K562 (cell line): ENCODE data around the gene KAZALD1. TPM values are rescaled to one million over a fixed set of nuclear protein-coding genes. Genes with fewer than 3 reads are reported as not detected.
A peak's percentile ranks its signal among the peaks of the same experiment; 100 is the strongest.

Experiments used
- BRD9 ChIP-seq: fragments of 450-650 bp; IDR thresholded peaks from 2 replicates; pipeline ENCODE4 v1.6.1; 2018; ENCODE audit warnings: low read depth; ENCODE audit not compliant: partially characterized antibody
- CTCF ChIP-seq, 3 experiments: IDR thresholded peaks in 2 of 3; conservative IDR thresholded peaks in 1 of 3; 2 replicates each; pipeline ENCODE4 v1.5.1; 2011 to 2012; ENCODE audit warnings: low read length in 3 of 3, mild to moderate bottlenecking in 3 of 3, control low read depth in 2 of 3, improper control_type of control experiment in 1 of 3, inconsistent platforms in 1 of 3, low read depth in 1 of 3, mixed read lengths in 1 of 3, moderate library complexity in 1 of 3; ENCODE audit not compliant: insufficient read depth in 2 of 3
- ETV1 ChIP-seq: fragments of 450-650 bp; conservative IDR thresholded peaks from 2 replicates; pipeline ENCODE4 v1.6.1; 2016; ENCODE audit warnings: missing genetic modification characterization, control low read depth, low read depth, missing compliant biosample characterization
- FOS ChIP-seq: IDR thresholded peaks from 3 replicates; pipeline ENCODE4 v1.6.1; 2011; ENCODE audit not compliant: insufficient read length; ENCODE audit errors: extremely low read depth
- GABPA ChIP-seq: fragments of 200-800 bp; sonication (Bioruptor generic); conservative IDR thresholded peaks from 2 replicates; pipeline ENCODE4 v1.6.1; 2016; ENCODE audit warnings: low read depth, missing genetic modification characterization, missing compliant biosample characterization
- GTF2E2 ChIP-seq: fragments of 200-800 bp; sonication (Bioruptor generic); IDR thresholded peaks from 2 replicates; pipeline ENCODE4 v1.6.1; 2016; ENCODE audit warnings: missing genetic modification characterization, missing compliant biosample characterization
- HDAC8 ChIP-seq: fragments of 450-650 bp; IDR thresholded peaks from 2 replicates; pipeline ENCODE4 v1.6.1; 2016; ENCODE audit warnings: mild to moderate bottlenecking, missing genetic modification characterization, moderate library complexity, missing compliant biosample characterization
- HDGF ChIP-seq: fragments of 450-650 bp; IDR thresholded peaks from 2 replicates; pipeline ENCODE4 v1.6.1; 2016
- HOXB6 ChIP-seq: fragments of 250-450 bp; sonication (Bioruptor Pico); IDR thresholded peaks from 2 replicates; pipeline ENCODE4 v1.5.1; 2022; ENCODE audit warnings: mild to moderate bottlenecking, borderline replicate concordance
- JUNB ChIP-seq: fragments of 450-650 bp; formaldehyde crosslinking; conservative IDR thresholded peaks from 2 replicates; pipeline ENCODE4 v1.4.0; 2020; ENCODE audit warnings: mild to moderate bottlenecking
- NR3C1 ChIP-seq: sonication (generic); formaldehyde crosslinking; IDR thresholded peaks from 2 replicates; pipeline ENCODE4 v1.8.1; 2022; ENCODE audit warnings: missing genetic modification reagents
- POLR2A ChIP-seq: fragments of 450-650 bp; conservative IDR thresholded peaks from 2 replicates; pipeline ENCODE4 v1.6.1; 2016
- RBM15 ChIP-seq: fragments of 200-400 bp; formaldehyde crosslinking; IDR thresholded peaks from 2 replicates; pipeline ENCODE4 v1.6.1; 2018; ENCODE audit warnings: mild to moderate bottlenecking, low read length, moderate library complexity; ENCODE audit not compliant: insufficient read depth
- SAFB ChIP-seq: fragments of 200-400 bp; formaldehyde crosslinking; IDR thresholded peaks from 2 replicates; pipeline ENCODE4 v1.6.1; 2017; ENCODE audit warnings: low read depth, low read length, borderline replicate concordance
- SIN3B ChIP-seq: fragments of 450-650 bp; IDR thresholded peaks from 2 replicates; pipeline ENCODE4 v1.6.1; 2017; ENCODE audit warnings: low read depth, mild to moderate bottlenecking, moderate library complexity
- SMARCC2 ChIP-seq: fragments of 450-650 bp; IDR thresholded peaks from 2 replicates; pipeline ENCODE4 v1.6.1; 2017; ENCODE audit warnings: antibody characterized with exemption, moderate library complexity, mild to moderate bottlenecking, low read depth
- SP1 ChIP-seq: sonication (generic); formaldehyde crosslinking; IDR thresholded peaks from 2 replicates; pipeline ENCODE4 v1.8.1; 2022; ENCODE audit warnings: mild to moderate bottlenecking, missing genetic modification reagents
- SPI1 ChIP-seq: IDR thresholded peaks from 2 replicates; pipeline ENCODE4 v1.6.1; 2011; ENCODE audit warnings: low read depth, low read length, control low read depth, borderline replicate concordance
- ZFP91 ChIP-seq: sonication (generic); formaldehyde crosslinking; IDR thresholded peaks from 2 replicates; pipeline ENCODE4 v1.8.0; 2022; ENCODE audit warnings: mild to moderate bottlenecking, missing genetic modification reagents
- ZNF280B ChIP-seq: fragments of 250-450 bp; sonication (Bioruptor Pico); IDR thresholded peaks from 2 replicates; pipeline ENCODE4 v1.5.1; 2021; ENCODE audit warnings: mild to moderate bottlenecking
- ZSCAN29 ChIP-seq: fragments of 450-650 bp; IDR thresholded peaks from 2 replicates; pipeline ENCODE4 v1.6.1; 2017
- polyA plus RNA-seq, 8 experiments: library from polyadenylated mRNA; depleted of rRNA in 4 of 8; stranded (reverse) in 5 of 8; unstranded in 3 of 8; fragments of >200 nt; fragmentation: Nextera tagmentation in 2 of 8; fragmentation: Illumina TruSeq in 1 of 8; extraction: Ambion mirVana in 2 of 8; extraction: Trizol in 1 of 8; gene quantifications; 2 replicates each; pipeline versions ENCODE4 v1.2.1 to v1.2.3, GENCODE V29; 2011 to 2014; ENCODE audit warnings: inconsistent platforms in 1 of 8, missing spikeins in 1 of 8
- total RNA-seq, 7 experiments: library from RNA; depleted of rRNA in 6 of 7; stranded (reverse); fragments of >200 nt in 6 of 7; fragmentation: Illumina TruSeq in 2 of 7; extraction: Trizol in 2 of 7; gene quantifications; 2 replicates each; pipeline versions ENCODE4 v1.2.1 to v1.2.3, GENCODE V29; 2011 to 2021; ENCODE audit warnings: low replicate concordance in 1 of 7
- TF ChIP-seq, protein P1 (sequence below): sonication (generic); formaldehyde crosslinking; IDR thresholded peaks from 2 replicates; pipeline ENCODE4 v1.8.0; 2022; ENCODE audit warnings: mild to moderate bottlenecking, missing genetic modification reagents
- TF ChIP-seq, protein P2 (sequence below), 3 experiments: fragments of 200-800 bp in 1 of 3; sonication (Bioruptor generic) in 1 of 3; sonication (generic) in 1 of 3; formaldehyde crosslinking in 1 of 3; IDR thresholded peaks; 2 replicates each; pipeline versions ENCODE4 v1.6.1 to v1.8.0; 2016 to 2022; ENCODE audit warnings: mild to moderate bottlenecking in 2 of 3, missing compliant biosample characterization in 2 of 3, missing genetic modification characterization in 2 of 3, missing genetic modification reagents in 1 of 3

The KAZALD1 gene
- total and polyA plus RNA-seq, 9 of the 15 experiments (the other 6 are each of a cell fraction or from before 2014, with no cell fraction given) = 0.15 to 10.0 (median 4.9) TPM

DNA sequence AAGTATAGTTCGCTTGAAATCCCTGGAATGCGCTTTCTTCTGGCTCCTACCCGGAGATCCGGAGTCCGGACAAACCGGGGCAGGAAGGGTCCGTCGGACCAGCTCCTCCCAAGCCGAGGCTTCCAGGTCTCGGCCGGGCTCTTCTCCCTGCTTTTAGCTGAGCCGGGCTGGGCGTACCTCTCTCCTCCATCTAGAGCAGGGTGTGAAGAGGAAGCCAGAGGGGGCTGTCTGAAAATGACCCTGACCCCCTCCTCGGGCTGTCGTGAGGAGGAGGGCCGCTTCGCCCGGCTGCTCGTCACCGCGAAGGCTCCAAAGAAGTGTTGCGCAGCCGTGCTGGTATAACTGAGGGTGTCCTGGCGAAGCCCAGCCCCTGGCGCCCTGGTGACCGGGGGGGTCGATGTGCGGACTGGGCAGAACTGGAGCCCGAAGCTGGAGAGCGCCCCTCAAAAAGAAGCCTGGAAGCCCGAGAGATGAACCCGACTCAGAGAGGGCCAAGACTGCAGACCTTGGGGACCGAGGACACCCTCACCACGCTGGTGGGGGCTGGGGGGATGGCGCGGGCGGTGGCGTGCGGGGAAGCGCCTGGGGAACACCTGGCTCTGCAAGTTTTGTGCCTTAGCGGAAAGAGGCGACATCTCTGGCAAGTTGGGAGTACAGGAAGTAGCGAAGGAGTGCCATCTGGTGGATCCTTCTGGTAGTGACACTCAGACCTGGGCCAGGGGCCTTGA, 5.7 kb downstream of the KAZALD1 start (continued):
- TF ChIP-seq NR3C1 (CRISPR knock-in tag) (no peak), BRD9 (no peak), GTF2E2 (no peak), FOS (no peak), POLR2A (no peak), ETV1 (tag) (peak; percentile 85), SP1 (CRISPR knock-in tag) (no peak), ZSCAN29 (no peak), HDAC8 (tag) (no peak), ZNF280B (CRISPR knock-in tag) (no peak), SMARCC2 (no peak), SAFB (no peak), CTCF (IDR thresholded peaks at IDR 0.05 in 2 of 3, conservative IDR thresholded peaks at IDR 0.05 in 1 of 3; ENCODE audit: insufficient read depth in 2 of 3, low read depth in 1 of 3, low read length in 3 of 3) (peak; percentile 72 to 94 (median 91)), HDGF (no peak), SPI1 (no peak), RBM15 (no peak), HOXB6 (CRISPR knock-in tag) (no peak), GABPA (tag) (peak; percentile 72), SIN3B (no peak), JUNB (no peak), ZFP91 (no peak)
- TF ChIP-seq, protein P1, sequence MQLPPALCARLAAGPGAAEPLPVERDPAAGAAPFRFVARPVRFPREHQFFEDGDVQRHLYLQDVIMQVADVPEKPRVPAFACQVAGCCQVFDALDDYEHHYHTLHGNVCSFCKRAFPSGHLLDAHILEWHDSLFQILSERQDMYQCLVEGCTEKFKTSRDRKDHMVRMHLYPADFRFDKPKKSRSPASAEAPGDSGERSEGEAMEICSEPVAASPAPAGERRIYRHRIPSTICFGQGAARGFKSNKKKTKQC (CRISPR knock-in tag) = no peak
- TF ChIP-seq, protein P2, sequence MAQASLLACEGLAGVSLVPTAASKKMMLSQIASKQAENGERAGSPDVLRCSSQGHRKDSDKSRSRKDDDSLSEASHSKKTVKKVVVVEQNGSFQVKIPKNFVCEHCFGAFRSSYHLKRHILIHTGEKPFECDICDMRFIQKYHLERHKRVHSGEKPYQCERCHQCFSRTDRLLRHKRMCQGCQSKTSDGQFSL (CRISPR knock-in tag; IDR thresholded peaks at IDR 0.05) = no peak
- TF ChIP-seq, protein P2 (tag; IDR thresholded peaks at IDR 0.05) = no peak
